Glomerular visceral epithelial cell (primary cell): ENCODE data around the gene TMEM232.
"Not testable (repeated sequence)": the region's sequence is repeated elsewhere in the genome, so short reads cannot be mapped to it uniquely, and the experiment has no call there.

ENCODE experiments used
- DNase-seq: peaks from one replicate; pipeline ENCODE4 v3.0.0-alpha.2; 2016; ENCODE audit errors: extremely low spot score

The TMEM232 gene

DNA sequence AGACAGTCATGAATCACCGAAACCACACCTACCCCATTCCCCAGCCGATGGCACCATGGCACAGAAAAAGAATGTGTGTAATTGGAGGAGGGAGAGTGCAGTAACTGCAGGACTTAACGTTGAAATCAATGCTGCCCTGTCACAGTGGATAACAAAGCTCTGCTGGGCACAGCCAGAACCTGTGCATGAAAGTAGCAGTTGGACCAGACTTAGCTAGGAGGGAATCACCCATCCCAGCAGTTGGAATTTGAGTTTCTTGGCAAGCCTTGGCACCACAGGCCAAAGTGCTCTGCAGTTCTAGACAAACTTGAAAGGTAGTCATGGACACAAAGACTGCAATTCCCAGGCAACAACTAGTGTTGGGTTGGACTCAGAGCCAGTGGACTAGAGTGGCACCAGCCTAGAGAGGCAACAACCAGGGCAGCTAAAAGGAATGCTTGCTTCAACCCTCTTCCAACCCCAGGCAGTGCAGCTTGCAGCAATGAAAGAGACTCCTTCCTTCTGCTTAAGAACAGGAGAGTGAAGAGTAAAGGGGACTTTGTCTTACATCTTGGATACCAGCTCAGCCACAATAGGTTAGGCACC is 19.1 kb downstream of the TMEM232 start:
- DNase-seq: no peak

DNA sequence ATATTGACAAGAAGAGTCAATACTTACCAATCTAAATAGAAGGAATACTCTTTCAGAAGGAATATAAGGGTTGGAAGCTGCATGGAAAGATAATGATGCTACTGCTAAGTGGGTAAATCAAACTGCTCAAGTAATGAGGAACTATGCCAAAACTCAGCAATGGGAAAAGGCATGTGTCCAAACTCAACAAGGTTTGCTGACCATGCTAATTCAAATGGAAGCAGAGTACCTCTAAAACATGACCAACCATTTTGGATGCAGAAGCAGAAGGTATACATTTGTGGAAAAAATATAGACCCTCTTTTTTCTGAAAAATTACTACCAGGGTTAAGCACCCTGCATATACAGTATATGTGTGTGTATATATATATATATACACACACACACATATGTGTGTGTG is 21.1 kb downstream of the TMEM232 start:
- no peak for DNase-seq

DNA sequence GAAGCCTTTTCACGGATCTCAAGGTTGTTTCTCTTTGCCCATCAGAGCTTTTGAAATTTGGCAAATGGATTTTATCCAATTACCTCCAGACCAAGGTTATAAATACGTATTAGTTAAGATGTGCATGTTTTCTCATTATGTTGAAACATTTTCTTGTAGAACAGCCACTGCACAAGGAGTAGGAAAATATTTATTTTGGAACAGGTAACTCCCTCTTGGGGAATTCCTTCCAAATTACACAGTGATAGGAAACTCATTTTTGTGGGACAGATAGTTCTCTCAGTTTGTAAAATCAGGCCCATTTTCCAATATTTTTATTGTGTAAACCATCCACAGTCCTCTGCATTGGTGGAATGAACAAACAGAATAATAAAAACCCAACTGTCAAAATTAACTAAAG is 23.0 kb downstream of the TMEM232 start:
- no peak for DNase-seq

DNA sequence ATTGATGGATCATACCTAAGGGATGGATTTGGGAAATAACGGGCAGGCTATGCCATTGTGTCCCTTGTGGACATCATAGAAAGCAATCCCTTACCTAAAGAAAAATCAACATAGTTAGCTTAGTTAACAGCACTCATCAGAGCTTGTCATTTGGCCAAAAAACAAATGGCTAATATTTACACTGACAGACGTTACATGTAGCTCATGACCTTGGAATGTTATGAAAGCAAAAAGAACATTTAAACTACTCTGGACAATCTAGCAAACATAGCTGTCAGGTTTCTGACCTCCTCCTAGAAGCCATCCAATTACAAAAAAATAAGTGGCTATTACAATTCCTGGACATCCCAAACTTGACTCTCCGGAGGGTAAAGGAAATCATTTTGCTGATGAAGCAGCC is 23.8 kb downstream of the TMEM232 start:
- DNase-seq: no peak

DNA sequence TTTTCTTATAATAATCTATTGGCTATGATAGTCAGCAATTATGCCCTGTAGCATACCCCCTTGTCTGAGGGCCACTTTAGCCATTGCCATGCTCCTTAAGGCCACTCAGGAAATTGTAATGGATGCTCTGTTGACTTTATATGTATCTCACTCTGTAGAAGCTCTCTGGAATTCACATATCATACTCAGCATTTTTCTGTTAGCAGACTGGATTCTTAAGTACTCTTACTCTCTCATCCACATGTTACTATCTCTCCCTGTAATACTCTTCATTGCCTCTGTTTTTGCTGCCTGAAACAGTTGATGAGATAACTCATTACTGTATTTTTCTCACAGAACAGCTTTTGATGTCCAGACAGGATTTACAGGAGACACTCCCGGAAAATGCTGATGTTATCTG is 24.2 kb downstream of the TMEM232 start:
- no peak for DNase-seq

DNA sequence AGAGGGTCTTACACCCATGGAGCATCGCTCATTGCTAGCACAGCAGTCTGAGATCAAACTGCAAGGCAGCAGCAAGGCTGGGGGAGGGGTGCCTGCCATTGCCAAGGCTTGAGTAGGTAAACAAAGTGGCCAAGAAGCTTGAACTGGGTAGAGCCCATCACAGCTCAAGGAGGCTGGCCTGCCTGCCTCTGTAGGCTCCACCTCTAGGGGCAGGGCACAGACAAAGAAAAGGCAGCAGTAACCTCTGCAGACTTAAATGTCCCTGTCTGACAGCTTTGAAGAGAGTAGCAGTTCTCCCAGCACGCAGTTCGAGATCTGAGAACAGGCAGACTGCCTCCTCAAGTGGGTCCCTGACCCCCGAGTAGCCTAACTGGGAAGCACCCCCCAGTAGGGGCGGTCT is 33.8 kb downstream of the TMEM232 start:
- not testable (repeated sequence) for DNase-seq

DNA sequence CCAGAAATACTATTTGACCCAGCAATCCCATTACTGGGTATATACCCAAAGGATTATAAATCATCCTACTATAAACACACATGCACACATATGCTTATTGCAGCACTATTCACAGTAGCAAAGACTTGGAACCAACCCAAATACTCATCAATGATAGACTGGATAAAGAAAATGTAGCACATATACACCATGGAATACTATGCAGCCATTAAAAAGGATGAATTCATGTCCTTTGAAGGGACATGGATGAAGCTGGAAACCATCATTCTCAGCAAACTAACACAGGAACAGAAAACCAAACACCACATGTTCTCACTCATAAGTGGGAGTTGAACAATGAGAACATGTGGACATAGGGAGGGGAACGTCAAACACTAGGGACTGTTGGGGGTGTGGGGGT is 35.9 kb downstream of the TMEM232 start:
- DNase-seq: not testable (repeated sequence)

DNA sequence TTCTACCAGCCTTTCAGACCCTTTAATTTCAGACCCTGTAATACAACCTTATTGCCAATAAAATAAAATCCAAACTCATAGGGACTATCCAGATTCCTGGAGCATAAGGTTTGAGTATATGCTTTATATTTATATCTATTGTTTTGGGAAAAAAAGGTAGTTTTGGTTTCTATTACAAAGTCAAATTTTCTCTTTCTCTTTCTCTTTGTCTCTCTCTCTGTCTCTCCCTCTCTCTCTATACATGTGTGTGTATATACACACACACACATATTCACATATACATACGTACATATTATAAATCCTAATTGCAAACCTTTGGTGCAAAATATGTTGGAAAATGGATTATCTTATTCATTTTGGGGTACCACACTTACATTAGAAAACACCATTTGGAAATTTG is 39.0 kb downstream of the TMEM232 start:
- no peak for DNase-seq

DNA sequence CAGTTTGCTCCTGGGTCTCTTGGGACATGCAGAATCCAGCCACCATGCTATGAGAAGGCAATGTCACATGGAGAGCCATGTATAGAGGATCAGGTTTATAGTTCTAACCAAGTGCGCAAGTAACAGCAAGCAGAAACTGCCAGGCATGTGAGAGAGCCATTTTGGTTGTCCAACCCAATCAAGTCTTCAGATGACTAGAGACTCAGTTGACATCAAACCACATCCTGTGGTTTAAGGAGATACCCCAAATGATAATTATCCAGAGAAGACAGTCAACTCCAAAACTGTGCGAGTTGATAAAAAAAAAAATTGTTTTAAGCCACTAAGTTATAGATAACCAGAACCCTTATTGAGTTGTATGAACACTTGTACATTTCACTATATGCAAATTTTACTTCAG is 40.2 kb downstream of the TMEM232 start:
- no peak for DNase-seq

DNA sequence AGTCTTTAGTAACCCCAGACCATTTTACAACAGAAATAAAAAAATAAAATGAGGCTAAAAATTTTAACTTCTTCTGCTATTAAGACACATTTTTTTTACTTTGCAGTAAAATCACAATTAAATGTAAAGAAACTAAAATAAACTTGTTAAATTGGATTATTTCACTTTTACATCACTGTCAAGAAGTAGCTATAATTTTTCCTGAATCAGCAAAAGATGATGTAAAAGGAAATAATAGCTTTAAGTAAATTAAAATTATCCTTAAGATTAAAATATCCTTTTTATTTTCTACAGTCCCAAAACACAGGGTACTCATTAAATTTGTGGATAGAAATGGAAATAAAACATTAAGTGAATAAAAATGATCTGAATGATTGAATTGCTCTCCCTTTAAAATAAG is 44.5 kb downstream of the TMEM232 start:
- DNase-seq: no peak

DNA sequence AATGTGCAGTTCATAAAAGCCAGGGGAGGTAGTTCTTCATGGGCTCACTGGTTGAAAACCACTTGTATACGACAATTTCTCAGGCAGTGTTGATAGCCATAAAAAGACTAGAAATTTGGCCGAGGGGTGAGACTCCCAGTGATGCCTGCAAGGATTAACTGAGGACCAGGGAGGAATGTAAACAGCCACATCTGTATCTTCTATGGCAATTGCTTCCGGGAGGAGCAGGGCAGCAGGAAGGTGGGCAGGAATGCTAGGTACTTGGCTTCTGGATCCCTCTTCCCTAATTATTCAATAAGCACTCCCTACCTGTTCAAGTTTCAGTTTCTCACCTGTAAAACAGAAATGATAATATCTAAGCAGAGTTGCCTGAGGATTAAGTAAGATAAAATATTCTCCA is 45.4 kb downstream of the TMEM232 start:
- DNase-seq: no peak

DNA sequence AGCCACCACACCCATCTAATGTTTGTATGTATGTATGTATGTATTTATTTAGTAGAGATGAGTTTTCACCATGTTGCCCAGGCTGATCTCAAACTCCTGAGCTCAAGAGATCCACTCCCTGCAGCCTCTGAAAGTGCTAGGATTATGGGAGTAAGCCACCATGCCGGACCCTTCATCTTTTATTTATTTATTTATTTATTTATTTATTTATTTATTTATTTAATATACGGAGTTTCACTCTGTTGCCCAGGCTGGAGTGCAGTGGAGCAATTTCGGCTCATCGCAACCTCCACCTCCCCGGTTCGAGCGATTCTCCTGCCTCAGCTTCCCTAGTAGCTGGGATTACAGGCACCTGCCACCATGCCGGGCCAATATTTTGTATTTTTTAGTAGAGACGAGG is 49.9 kb downstream of the TMEM232 start:
- not testable (repeated sequence) for DNase-seq

DNA sequence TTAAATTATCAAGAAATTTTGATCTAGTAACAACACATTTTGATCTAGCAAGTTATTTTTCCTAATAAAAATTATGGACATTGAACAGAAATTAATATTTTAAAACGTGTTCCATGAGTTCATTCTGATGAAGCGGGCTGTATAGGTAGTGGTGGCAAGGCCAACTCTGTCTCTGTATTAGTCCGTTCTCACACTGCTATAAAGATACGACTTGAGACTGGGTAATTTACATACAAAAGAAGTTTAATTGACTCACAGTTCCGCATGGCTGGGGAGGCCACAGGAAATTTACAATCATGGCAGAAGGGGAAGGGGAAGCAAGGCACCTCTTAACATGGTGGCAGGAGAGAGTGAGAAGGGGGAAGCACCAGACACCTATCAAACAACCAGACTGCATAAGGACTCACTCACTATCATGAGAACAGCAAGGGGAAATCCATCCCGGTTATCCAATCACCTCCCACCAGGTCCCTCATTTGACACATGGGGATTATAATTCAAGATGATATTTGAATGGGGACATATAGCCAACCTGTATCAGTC is 61.2 kb downstream of the TMEM232 start:
- no peak for DNase-seq

DNA sequence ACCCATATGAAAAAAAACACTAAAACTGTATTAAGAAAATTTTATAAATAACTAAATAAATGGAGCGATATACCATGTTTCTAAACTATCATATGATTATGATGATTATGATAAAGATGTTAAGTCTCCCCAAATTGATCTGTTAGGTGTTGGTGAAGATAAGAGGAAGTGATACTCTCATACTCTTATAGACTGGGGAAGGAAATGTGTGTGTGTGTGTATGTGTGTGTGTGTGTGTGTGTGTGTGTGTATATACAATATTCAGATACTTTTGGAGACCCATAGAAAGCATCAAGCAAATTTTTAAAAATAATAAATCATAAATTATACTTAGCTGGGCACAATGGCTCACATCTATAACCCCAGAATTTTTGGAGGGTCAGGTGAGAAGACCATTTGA is 62.9 kb downstream of the TMEM232 start:
- DNase-seq: no peak

DNA sequence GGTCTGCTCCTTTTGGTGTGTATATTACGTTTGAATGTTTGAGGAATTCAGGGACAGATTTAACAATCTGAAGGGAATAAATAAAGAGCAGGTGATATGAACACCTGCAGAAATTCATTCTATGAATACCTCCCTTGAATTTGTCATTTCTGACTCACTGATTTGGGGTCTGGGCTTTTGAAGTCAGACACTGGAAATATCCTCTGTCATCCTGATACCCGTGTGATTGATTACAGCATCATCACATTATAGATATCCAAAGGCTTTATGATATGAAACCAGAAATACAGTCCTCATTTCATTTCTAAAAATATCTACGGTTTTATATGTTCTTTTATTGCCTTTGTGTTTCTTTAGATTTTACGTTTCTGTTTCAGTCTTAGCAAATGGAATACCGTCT is 68.5 kb downstream of the TMEM232 start:
- no peak for DNase-seq

DNA sequence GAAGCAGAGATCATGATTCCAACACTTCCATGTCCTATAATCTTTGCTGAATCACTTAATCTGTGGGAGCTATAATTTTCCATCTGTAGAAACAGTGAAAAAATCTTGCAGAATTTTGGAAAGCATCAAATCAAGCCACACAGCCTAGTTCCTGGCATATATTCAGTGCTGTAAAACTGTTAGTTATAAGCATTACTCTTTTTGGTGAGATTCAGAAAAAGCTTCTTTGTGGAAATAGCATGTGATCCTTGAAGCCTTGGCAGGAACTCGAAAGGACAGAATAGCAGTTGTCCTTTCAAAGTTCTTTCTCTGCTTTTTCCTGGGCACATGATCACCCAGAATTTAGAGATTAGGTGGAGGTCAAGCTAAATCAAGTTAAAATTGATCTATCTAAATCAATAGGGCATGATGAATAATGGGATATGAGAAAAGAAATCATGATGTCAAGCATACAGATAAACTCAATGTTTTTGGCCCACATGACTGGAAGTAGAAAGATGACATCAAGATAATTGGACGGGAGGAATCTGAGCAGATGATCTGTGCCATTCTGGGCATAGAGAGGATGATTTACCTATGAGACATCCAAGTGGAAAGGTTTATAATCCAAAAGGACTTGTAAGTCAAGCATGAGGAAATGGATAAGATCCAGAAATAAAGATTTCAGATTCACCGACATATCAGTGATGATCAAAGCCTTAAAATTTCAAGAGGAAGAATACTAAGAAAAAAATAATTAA is 73.1 kb downstream of the TMEM232 start:
- DNase-seq: no peak

DNA sequence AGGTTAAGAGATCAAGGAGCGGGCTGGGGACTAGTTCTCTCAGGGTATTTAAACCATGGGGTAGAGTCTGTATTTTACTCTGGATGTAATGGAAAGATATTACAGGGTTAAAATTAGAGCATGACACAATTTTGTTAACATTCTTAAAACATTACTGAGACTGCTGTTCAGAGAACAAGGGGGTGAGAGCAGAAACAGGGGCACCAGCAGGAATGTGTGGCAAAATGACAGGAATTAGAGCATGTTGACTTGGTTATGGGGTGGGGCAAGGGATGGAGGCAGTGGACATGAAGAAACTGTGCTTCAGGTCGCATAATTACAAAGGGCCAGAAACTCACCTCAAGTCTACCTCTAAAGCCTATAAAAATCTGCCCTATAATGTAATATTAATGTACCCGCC is 75.0 kb downstream of the TMEM232 start:
- peak; percentile 9 for DNase-seq

DNA sequence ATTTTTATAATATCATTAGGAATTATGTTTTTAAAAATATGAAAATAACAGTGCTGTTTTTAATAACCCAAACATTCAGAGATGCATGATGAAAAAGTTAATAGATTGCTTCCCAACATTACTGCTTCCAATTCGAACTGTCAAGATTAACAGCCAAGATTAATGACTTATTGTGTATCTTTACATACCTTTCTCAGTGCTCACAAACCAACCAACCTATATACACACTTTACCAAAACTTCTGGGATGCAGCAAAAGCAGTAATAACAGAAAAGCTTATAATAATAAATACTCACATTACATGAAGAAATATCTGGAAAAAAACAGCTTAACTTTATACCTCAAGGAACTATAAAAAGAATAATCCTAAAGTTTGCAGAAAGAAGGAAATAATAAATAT is 82.1 kb downstream of the TMEM232 start:
- no peak for DNase-seq

DNA sequence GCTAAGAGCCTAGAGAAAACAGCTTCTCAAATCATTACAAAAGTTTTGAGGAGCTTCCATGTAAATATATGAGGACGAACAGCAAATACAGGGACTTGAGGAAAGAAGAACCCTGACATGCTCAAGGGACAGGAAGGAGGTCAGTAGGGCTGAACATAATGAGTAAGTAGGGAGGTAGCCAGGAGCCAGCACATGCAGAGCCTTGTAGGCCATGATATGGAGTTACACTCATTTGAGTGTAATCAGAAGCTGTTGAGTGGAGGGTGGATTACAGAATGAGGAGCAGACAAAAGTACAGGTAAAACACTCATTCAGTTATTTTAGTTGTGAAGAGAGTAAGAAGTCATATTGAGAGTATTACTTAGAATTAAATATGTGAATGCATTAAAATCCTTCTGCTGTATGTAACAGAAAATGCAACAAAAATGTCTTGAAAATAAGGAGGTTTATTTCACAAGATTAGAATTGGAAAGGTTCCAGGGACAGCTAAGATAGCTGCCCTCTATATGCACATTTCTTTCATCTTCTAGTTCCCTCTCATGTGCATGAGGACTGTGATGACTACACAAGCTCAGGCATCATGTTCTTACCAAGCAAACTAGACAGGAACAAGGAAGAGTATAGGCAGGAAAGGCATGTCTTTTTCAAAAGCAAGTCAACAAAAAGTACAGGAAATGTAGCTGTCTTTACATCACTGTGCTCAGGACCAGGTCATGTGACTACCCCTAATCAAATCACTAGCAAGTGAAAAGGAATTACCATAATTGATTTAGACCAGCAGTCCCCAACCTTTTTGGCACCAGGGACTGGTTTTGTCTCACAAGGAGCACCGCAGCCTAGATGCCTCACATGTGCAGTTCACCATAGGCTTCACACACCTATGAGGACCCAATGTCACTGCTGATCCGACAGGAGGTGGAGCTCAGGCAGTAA is 87.2 kb downstream of the TMEM232 start:
- no peak for DNase-seq

DNA sequence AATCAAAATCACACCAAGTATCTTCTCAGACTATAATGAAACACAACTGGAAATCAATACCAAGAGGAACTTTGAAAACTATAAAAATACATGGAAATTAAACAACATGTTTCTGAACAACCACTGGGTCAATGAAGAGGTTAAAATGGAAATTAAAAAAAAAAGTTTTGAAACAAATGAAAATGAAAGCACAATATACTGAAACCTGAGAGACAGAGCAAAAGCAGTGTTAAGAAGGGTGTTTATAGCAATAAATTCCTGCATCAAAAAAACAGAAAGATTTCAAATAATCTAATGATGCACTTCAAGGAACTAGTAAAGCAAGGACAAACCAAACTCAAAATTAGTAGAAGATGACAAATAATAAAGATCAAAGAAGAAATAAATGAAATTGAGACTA is 92.0 kb downstream of the TMEM232 start:
- no peak for DNase-seq

DNA sequence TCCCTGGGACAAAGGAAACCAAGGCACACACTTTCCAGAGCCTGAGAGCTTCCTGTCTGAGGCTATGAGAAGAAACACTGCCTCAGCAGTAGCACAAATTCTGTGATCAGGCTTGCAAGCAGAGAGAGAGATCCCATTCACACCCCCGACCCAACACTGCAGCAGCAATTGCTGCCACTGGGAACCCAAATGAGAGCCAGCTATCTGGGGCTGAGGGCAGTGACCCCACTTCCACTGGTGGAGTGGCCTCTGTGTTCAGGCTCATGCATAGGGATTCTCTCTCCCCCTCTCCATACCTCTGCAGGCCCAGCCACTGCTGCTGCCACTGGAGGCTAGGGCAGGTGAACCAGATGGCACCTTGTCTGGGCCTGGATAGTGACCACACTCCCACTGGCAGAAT is 95.2 kb downstream of the TMEM232 start:
- no peak for DNase-seq

DNA sequence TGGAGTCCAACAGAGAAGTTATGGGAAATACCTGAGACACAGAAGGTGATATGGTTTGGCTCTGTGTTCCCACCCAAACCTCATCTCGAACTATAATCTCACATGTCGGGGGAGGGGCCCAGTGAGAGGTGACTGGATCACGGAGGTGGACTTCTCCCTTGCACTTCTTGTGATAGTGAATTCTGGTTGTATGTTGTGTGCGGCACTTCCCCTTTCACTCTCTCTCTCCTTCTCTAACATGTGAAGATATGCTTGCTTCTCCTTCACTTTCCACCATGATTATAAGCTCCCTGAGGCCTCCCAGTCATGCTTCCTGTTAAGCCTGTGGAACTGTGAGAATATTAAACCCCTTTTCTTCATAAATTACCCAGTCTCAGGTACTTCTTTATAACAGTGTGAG is 96.1 kb downstream of the TMEM232 start:
- DNase-seq: no peak
